ENCODE measurements around the gene S100P. TPM values are rescaled to one million over a fixed set of nuclear protein-coding genes. Genes with fewer than 3 reads are reported as not detected.

S100P gene
- total RNA-seq, 1 donor from 2014 or later = not detected

DNA sequence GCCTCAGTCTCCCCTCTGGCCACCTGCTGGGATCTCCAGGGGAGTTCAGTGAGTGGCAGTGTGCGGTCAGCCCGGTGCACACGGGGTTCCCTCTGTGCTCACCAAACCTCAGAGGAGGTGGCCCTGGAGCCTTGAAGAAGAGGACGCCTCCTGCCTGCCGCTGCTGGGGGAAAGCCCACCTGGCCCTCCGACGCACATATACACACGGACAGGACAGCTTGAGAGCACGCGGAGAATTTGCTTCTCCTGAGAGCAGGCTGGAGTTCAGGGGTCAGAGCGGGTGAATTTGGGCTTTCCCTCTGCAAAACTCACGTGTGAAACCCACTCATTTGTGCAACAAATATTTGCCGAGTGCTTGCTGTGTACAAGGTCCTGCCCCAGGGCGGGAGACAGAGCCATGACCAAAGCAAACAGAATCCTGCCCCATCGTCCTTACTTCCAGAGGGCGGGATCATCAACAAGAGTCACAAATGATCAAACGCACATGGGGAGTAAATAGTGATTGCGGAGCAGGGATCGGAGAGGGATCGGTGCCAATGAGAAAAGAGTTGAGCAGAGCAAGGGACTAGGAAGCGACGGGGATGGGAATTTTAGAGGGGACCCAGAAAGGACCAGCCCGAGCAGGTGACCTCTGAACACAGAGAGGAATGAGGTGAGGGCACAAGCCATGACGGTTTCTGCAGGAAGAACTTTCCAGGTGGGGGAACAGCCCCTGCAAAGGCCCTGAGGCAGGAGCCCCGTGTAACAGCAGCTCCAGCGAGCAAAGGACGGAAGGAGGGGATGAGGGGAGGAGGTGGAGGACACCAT is 39.9 kb downstream of the S100P start:
- Histone ChIP-seq H3K27ac (no peak overlapping the region), H3K79me2 (ENCODE audit: low read depth) (no peaks in the 10 kb centered on the region), H3K27me3 (no peaks in the 10 kb centered on the region), H3K4me2 (no peak overlapping the region), H3F3A (ENCODE audit: low read depth) (no peaks in the 10 kb centered on the region), H4K20me1 (ENCODE audit: low read depth) (no peaks in the 10 kb centered on the region), H3K4me1 (no peaks in the 10 kb centered on the region), H3K4me3 (no peak overlapping the region), H3K36me3 (no peaks in the 10 kb centered on the region), H2AFZ (replicated peaks) (no peak overlapping the region), H3K9ac (no peak overlapping the region), H3K9me3 (ENCODE audit: low read depth) (no peaks in the 10 kb centered on the region)
- Mint-ChIP-seq H3K27ac (no peak overlapping the region), H3K36me3 (no peaks in the 10 kb centered on the region), H3K4me1 (peaks cover 7% of the 10 kb centered on the region), H3K9me3 (no peaks in the 10 kb centered on the region), H3K27me3 (ENCODE audit: insufficient read depth, low read depth) (peaks cover 15% of the 10 kb centered on the region), H3K4me3 (no peak overlapping the region)
- TF ChIP-seq EZH2 (IDR thresholded peaks at IDR 0.05) (no peak), EZH2phosphoT487 (IDR thresholded peaks at IDR 0.05) (no peak)
- TF ChIP-seq, protein P1, sequence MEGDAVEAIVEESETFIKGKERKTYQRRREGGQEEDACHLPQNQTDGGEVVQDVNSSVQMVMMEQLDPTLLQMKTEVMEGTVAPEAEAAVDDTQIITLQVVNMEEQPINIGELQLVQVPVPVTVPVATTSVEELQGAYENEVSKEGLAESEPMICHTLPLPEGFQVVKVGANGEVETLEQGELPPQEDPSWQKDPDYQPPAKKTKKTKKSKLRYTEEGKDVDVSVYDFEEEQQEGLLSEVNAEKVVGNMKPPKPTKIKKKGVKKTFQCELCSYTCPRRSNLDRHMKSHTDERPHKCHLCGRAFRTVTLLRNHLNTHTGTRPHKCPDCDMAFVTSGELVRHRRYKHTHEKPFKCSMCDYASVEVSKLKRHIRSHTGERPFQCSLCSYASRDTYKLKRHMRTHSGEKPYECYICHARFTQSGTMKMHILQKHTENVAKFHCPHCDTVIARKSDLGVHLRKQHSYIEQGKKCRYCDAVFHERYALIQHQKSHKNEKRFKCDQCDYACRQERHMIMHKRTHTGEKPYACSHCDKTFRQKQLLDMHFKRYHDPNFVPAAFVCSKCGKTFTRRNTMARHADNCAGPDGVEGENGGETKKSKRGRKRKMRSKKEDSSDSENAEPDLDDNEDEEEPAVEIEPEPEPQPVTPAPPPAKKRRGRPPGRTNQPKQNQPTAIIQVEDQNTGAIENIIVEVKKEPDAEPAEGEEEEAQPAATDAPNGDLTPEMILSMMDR (IDR thresholded peaks at IDR 0.05) = no peak
- DNase-seq (ENCODE audit: low spot score) = no peak

DNA sequence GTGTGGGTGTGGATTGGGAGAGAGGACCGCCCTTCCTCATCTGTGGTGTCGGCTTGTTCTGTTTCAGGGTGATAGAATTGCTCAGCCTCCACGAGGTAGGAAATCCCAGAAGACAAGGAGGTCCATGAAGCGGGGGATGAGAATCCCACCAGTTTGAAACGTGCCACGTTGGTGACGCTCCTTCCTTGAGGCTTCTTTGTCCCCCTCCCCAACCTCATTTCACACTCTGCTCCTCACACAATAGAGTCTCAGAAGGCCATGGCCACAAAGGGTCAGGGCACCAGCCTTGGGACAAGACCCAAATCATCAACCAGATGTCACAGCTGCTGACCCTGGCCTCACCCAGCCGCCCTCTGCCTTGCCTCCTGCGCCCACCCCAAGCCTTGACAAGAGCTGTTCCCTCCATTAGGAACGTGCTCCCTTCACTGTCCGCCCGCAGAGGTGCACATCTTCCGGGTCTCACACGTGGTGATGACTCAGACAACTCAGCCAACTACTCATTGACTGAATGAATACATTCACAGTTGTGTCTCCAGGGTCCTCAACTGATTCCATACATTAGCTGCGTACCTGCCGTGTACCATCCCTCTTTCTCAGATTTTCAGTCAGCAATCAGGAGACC is 40.6 kb downstream of the S100P start:
- Histone ChIP-seq H3F3A (ENCODE audit: low read depth) (no peaks in the 10 kb centered on the region), H3K27ac (no peak overlapping the region), H4K20me1 (ENCODE audit: low read depth) (no peaks in the 10 kb centered on the region), H3K9me3 (ENCODE audit: low read depth) (no peaks in the 10 kb centered on the region), H3K4me2 (no peak overlapping the region), H3K4me3 (no peak overlapping the region), H3K4me1 (no peaks in the 10 kb centered on the region), H3K36me3 (no peaks in the 10 kb centered on the region), H2AFZ (replicated peaks) (no peak overlapping the region), H3K27me3 (no peaks in the 10 kb centered on the region), H3K79me2 (ENCODE audit: low read depth) (no peaks in the 10 kb centered on the region), H3K9ac (no peak overlapping the region)
- DNase-seq (ENCODE audit: low spot score) = no peak
- H3K27me3 Mint-ChIP-seq (ENCODE audit: insufficient read depth, low read depth) = peaks cover 13% of the 10 kb centered on the region
- TF ChIP-seq EZH2 (IDR thresholded peaks at IDR 0.05) (no peak), EZH2phosphoT487 (IDR thresholded peaks at IDR 0.05) (no peak)
- TF ChIP-seq, protein P1 (IDR thresholded peaks at IDR 0.05) = no peak
- H3K36me3 Mint-ChIP-seq = no peaks in the 10 kb centered on the region
- peaks cover 6% of the 10 kb centered on the region for H3K4me1 Mint-ChIP-seq
- no peak overlapping the region for H3K27ac Mint-ChIP-seq
- H3K9me3 Mint-ChIP-seq = no peaks in the 10 kb centered on the region
- no peak overlapping the region for H3K4me3 Mint-ChIP-seq

DNA sequence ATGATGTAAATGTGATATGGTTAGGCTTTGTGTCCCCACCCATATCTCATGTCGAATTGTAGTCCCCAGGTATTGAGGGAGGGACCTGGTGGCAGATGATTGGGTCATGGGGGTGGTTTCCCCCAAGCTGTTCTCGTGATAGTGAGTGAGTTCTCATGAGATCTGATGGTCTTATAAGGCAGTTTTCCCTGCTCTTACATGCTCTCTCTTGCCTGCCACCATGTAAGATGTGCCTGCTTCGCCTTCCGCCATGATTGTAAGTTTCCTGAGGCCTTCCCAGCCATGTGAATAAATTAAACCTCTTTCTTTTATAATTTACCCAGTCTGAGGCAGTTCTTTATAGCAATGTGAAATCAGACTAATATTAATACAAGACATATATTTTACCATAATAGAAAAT is 46.2 kb downstream of the S100P start:
- H3K27me3 Mint-ChIP-seq (ENCODE audit: insufficient read depth, low read depth) = peaks cover 2% of the 10 kb centered on the region
- H3K9me3 Mint-ChIP-seq = peaks cover 11% of the 10 kb centered on the region
- H3K4me3 Mint-ChIP-seq = no peak overlapping the region

More for the DNA sequence above, 46.2 kb downstream of the S100P start:
- no peak overlapping the region for H3K4me2 ChIP-seq
- no peak for DNase-seq (ENCODE audit: low spot score)
- TF ChIP-seq EZH2 (IDR thresholded peaks at IDR 0.05) = no peak
- TF ChIP-seq EZH2phosphoT487 (IDR thresholded peaks at IDR 0.05) = no peak
- TF ChIP-seq, protein P1 (IDR thresholded peaks at IDR 0.05) = no peak
- no peak overlapping the region for H2AFZ ChIP-seq (replicated peaks)
- Mint-ChIP-seq H3K27ac (no peak overlapping the region), H3K4me1 (peaks cover under 1% of the 10 kb centered on the region), H3K36me3 (no peaks in the 10 kb centered on the region)
- H3K79me2 ChIP-seq (ENCODE audit: low read depth) = no peaks in the 10 kb centered on the region
- H3K27me3 ChIP-seq = no peaks in the 10 kb centered on the region
- no peaks in the 10 kb centered on the region for H3F3A ChIP-seq (ENCODE audit: low read depth)
- no peak overlapping the region for H3K4me3 ChIP-seq
- no peaks in the 10 kb centered on the region for H3K36me3 ChIP-seq
- no peaks in the 10 kb centered on the region for H3K4me1 ChIP-seq
- H3K9ac ChIP-seq = no peak overlapping the region
- H4K20me1 ChIP-seq (ENCODE audit: low read depth) = no peaks in the 10 kb centered on the region
- H3K9me3 ChIP-seq (ENCODE audit: low read depth) = no peaks in the 10 kb centered on the region
- H3K27ac ChIP-seq = no peak overlapping the region

All from neural progenitor cell (in vitro differentiated cells).